Measurements from ENCODE around the gene HAS3.

The HAS3 gene

GRCh38 chr16:69064124-69064763, 41.2 kb upstream of the HAS3 start:
- no peak for DNase-seq (ENCODE audit: low read depth)
- TF ChIP-seq CTCF (IDR thresholded peaks at IDR 0.05; ENCODE audit: low read depth, low read length) (no peak), MAX (IDR thresholded peaks at IDR 0.05; ENCODE audit: low read depth, low read length) (no peak), MYC (IDR thresholded peaks at IDR 0.05; ENCODE audit: low read depth, low read length) (no peak), POLR2A (IDR thresholded peaks at IDR 0.05; ENCODE audit: extremely low read depth, insufficient read length) (no peak)

GRCh38 chr16:69064764-69065313, 40.6 kb upstream of the HAS3 start:
- TF ChIP-seq CTCF (IDR thresholded peaks at IDR 0.05; ENCODE audit: low read depth, low read length) (no peak), MAX (IDR thresholded peaks at IDR 0.05; ENCODE audit: low read depth, low read length) (no peak), MYC (IDR thresholded peaks at IDR 0.05; ENCODE audit: low read depth, low read length) (no peak), POLR2A (IDR thresholded peaks at IDR 0.05; ENCODE audit: extremely low read depth, insufficient read length) (no peak)
- no peak for DNase-seq (ENCODE audit: low read depth)

More at GRCh38 chr16:69064124-69064763, 41.2 kb upstream of the HAS3 start:
- no peak overlapping the region for H3K4me3 ChIP-seq (ENCODE audit: low read depth, low read length)

GRCh38 chr16:69069504-69069903, 35.9 kb upstream of the HAS3 start:
- no peak for TF ChIP-seq MYC (IDR thresholded peaks at IDR 0.05; ENCODE audit: low read depth, low read length)
- no peak for TF ChIP-seq CTCF (IDR thresholded peaks at IDR 0.05; ENCODE audit: low read depth, low read length)
- no peak for TF ChIP-seq MAX (IDR thresholded peaks at IDR 0.05; ENCODE audit: low read depth, low read length)
- TF ChIP-seq POLR2A (IDR thresholded peaks at IDR 0.05; ENCODE audit: extremely low read depth, insufficient read length), result no peak
- H3K4me3 ChIP-seq (ENCODE audit: low read depth, low read length), result no peak overlapping the region
- DNase-seq (ENCODE audit: low read depth), result no peak

More at GRCh38 chr16:69064764-69065313, 40.6 kb upstream of the HAS3 start:
- H3K4me3 ChIP-seq (ENCODE audit: low read depth, low read length), result no peak overlapping the region

GRCh38 chr16:69071036-69071435, 34.4 kb upstream of the HAS3 start:
- DNase-seq (ENCODE audit: low read depth), result no peak
- no peak overlapping the region for H3K4me3 ChIP-seq (ENCODE audit: low read depth, low read length)
- no peak for TF ChIP-seq MYC (IDR thresholded peaks at IDR 0.05; ENCODE audit: low read depth, low read length)

- H3K4me3 ChIP-seq (ENCODE audit: low read depth, low read length), result no peak overlapping the region
- TF ChIP-seq MYC (IDR thresholded peaks at IDR 0.05; ENCODE audit: low read depth, low read length), result no peak
- TF ChIP-seq CTCF (IDR thresholded peaks at IDR 0.05; ENCODE audit: low read depth, low read length), result no peak
- no peak for TF ChIP-seq MAX (IDR thresholded peaks at IDR 0.05; ENCODE audit: low read depth, low read length)
- TF ChIP-seq POLR2A (IDR thresholded peaks at IDR 0.05; ENCODE audit: extremely low read depth, insufficient read length), result no peak
- DNase-seq (ENCODE audit: low read depth), result no peak
These were observed 32.8 kb upstream of the HAS3 start for GRCh38 chr16:69072640-69072974.

- no peak overlapping the region for H3K4me3 ChIP-seq (ENCODE audit: low read depth, low read length)
- DNase-seq (ENCODE audit: low read depth), result no peak
- no peak for TF ChIP-seq MAX (IDR thresholded peaks at IDR 0.05; ENCODE audit: low read depth, low read length)
- TF ChIP-seq POLR2A (IDR thresholded peaks at IDR 0.05; ENCODE audit: extremely low read depth, insufficient read length), result no peak
- no peak for TF ChIP-seq CTCF (IDR thresholded peaks at IDR 0.05; ENCODE audit: low read depth, low read length)
- no peak for TF ChIP-seq MYC (IDR thresholded peaks at IDR 0.05; ENCODE audit: low read depth, low read length)
These were observed 32.2 kb upstream of the HAS3 start for GRCh38 chr16:69073181-69073702.
